Endothelial cell of umbilical vein (primary cell): ENCODE results near the gene TUBGCP4. TPM values are rescaled to one million over a fixed set of nuclear protein-coding genes. Genes with fewer than 3 reads are reported as not detected.

ENCODE experiments used
- BruUV-seq: library from RNA; stranded (reverse); fragments of 400-500 nt; replicated peaks from 2 replicates; lab custom pipeline; 2021; lab: Mats Ljungman, UMichigan
- CTCF ChIA-PET: fragments of 300-600, 350-600 bp; sonication (Branson Sonifier 250); formaldehyde crosslinking; loops from one replicate; lab custom pipeline; 2021; ENCODE audit warnings: antibody characterized with exemption, inconsistent platforms; lab: Charles Lee
- POLR2A ChIA-PET: fragments of 300-600, 350-600 bp; sonication (Branson Sonifier 250); formaldehyde crosslinking; loops from one replicate; lab custom pipeline; 2021; ENCODE audit warnings: antibody characterized with exemption, inconsistent platforms; lab: Charles Lee
- DNase-seq: peaks from one replicate; pipeline ENCODE4 v3.0.0-alpha.2; 2011; ENCODE audit warnings: low read depth, low spot score
- FAIRE-seq: peaks from 2 replicates; lab custom pipeline; 2011; peaks lifted over from hg19 to GRCh38; lab: Jason Lieb, UNC
- H2AFZ ChIP-seq: 2 replicates; pipeline ENCODE4 v1.6.0; 2012; ENCODE audit warnings: low read depth, low read length, control low read depth, inconsistent platforms
- H3K27ac ChIP-seq: 2 replicates; pipeline ENCODE4 v1.5.1; 2011; ENCODE audit warnings: low read depth, mild to moderate bottlenecking, control low read depth, low read length, moderate library complexity; ENCODE audit not compliant: insufficient read depth
- H3K27me3 ChIP-seq, 2 experiments: 2 replicates each; pipeline versions ENCODE4 v1.6.0 to v1.6.1; 2011; ENCODE audit warnings: low read length in 2 of 2, mixed read lengths in 1 of 2; ENCODE audit not compliant: control insufficient read depth in 2 of 2, insufficient read depth in 2 of 2
- H3K36me3 ChIP-seq, 2 experiments: 2 replicates in 1 of 2; 3 replicates in 1 of 2; pipeline ENCODE4 v1.5.1; 2011; ENCODE audit warnings: low read length in 2 of 2, mild to moderate bottlenecking in 1 of 2, moderate library complexity in 1 of 2; ENCODE audit not compliant: control insufficient read depth in 2 of 2, insufficient read depth in 2 of 2; ENCODE audit errors: extremely low read depth in 1 of 2
- H3K4me1 ChIP-seq: 3 replicates; pipeline ENCODE4 v1.5.1; 2011; ENCODE audit warnings: mild to moderate bottlenecking, low read length; ENCODE audit not compliant: control insufficient read depth, insufficient read depth; ENCODE audit errors: extremely low read depth
- H3K4me2 ChIP-seq: 2 replicates; pipeline ENCODE4 v1.6.1; 2011; ENCODE audit warnings: low read length, control low read depth, mixed read lengths; ENCODE audit not compliant: insufficient read depth
- H3K4me3 ChIP-seq, 3 experiments: fragments of 200-600 bp in 1 of 3; sonication (generic), shearing (Covaris generic) in 1 of 3; replicated peaks in 1 of 3; 2 replicates each; pipeline ENCODE4 v1.5.1; 2011 to 2016; ENCODE audit warnings: control low read depth in 3 of 3, low read length in 3 of 3, mild to moderate bottlenecking in 2 of 3, inconsistent platforms in 1 of 3, low read depth in 1 of 3, moderate library complexity in 1 of 3; ENCODE audit not compliant: insufficient read depth in 1 of 3
- H3K79me2 ChIP-seq: 2 replicates; pipeline ENCODE4 v1.6.0; 2012; ENCODE audit warnings: low read length, inconsistent platforms; ENCODE audit not compliant: control insufficient read depth, insufficient read depth
- H3K9ac ChIP-seq: replicated peaks from 2 replicates; pipeline ENCODE3; 2011; ENCODE audit warnings: low read length, control low read depth; ENCODE audit not compliant: insufficient read depth; ENCODE audit errors: extremely low read depth
- H3K9me1 ChIP-seq: replicated peaks from 3 replicates; pipeline ENCODE4 v1.6.0; 2011; ENCODE audit warnings: mild to moderate bottlenecking, low read length; ENCODE audit not compliant: control insufficient read depth, insufficient read depth; ENCODE audit errors: extremely low read depth
- H3K9me3 ChIP-seq: replicated peaks from 2 replicates; pipeline ENCODE4 v1.5.1; 2012; ENCODE audit warnings: low read length, inconsistent platforms; ENCODE audit not compliant: control insufficient read depth, insufficient read depth
- H4K20me1 ChIP-seq: replicated peaks from 2 replicates; pipeline ENCODE3; 2011; ENCODE audit warnings: mild to moderate bottlenecking, low read length; ENCODE audit not compliant: control insufficient read depth, insufficient read depth; ENCODE audit errors: extremely low read depth
- EZH2 ChIP-seq: IDR thresholded peaks from 2 replicates; pipeline ENCODE4 v1.6.1; 2012; ENCODE audit warnings: borderline replicate concordance, low read depth, mild to moderate bottlenecking, moderate library complexity, low read length, inconsistent platforms; ENCODE audit not compliant: severe bottlenecking
- FOS ChIP-seq: IDR thresholded peaks from 2 replicates; pipeline ENCODE4 v1.6.1; 2011; ENCODE audit warnings: mild to moderate bottlenecking, low read length, moderate library complexity, borderline replicate concordance; ENCODE audit not compliant: insufficient read depth
- JUN ChIP-seq: IDR thresholded peaks from 2 replicates; pipeline ENCODE4 v1.6.1; 2011; ENCODE audit warnings: borderline replicate concordance, low read depth; ENCODE audit not compliant: insufficient read length, insufficient read depth
- MYC ChIP-seq: IDR thresholded peaks from one replicate; pipeline ENCODE4 v1.6.1; 2011; ENCODE audit warnings: mild to moderate bottlenecking, low read depth, low read length
- POLR2A ChIP-seq: IDR thresholded peaks from 2 replicates; pipeline ENCODE4 v1.6.1; 2012; ENCODE audit warnings: low read depth, mild to moderate bottlenecking, control low read depth, low read length
- POLR2AphosphoS5 ChIP-seq: IDR thresholded peaks from 2 replicates; pipeline ENCODE4 v1.6.1; 2012; ENCODE audit warnings: low read depth, mild to moderate bottlenecking, control low read depth, low read length, moderate library complexity; ENCODE audit not compliant: insufficient read depth
- dilution Hi-C: fragments of 300-500 bp; cut with MboI; formaldehyde crosslinking; loops from one replicate; pipeline ENCODE4 v1.15.0; 2019; ENCODE audit warnings: low sequenced_read_pairs; ENCODE audit not compliant: extremely low pct_ligation_motif_present
- intact Hi-C: fragments of 100-400 bp; cut with micrococcal nuclease; formaldehyde crosslinking; loops from one replicate; pipeline ENCODE4 v1.10.0; 2022
- polyA plus RNA-seq, 4 experiments: library from polyadenylated mRNA; depleted of rRNA in 3 of 4; stranded (reverse) in 3 of 4; unstranded in 1 of 4; fragments of >200 nt; gene quantifications; 2 replicates each; pipeline versions ENCODE4 v1.2.1 to v1.2.3, GENCODE V29; 2011 to 2012; ENCODE audit warnings: missing spikeins in 1 of 4
- total RNA-seq: library from RNA; stranded (reverse); gene quantifications from 2 replicates; pipeline ENCODE4 v1.2.3, GENCODE V29; 2021
- TF ChIP-seq, protein P1 (sequence below): IDR thresholded peaks from 2 replicates; pipeline ENCODE4 v1.6.1; 2011; ENCODE audit not compliant: insufficient read depth, insufficient read length
- TF ChIP-seq, protein P2 (sequence below), 2 donors: IDR thresholded peaks; 1 replicate in 1 of 2; 2 replicates in 1 of 2; pipeline ENCODE4 v1.5.1; 2011; ENCODE audit warnings: low read length in 2 of 2, mild to moderate bottlenecking in 2 of 2, moderate library complexity in 2 of 2, control low read depth in 1 of 2, inconsistent platforms in 1 of 2, low read depth in 1 of 2; ENCODE audit not compliant: insufficient read depth in 1 of 2; ENCODE audit errors: extremely low read depth in 1 of 2

TUBGCP4 gene
- total and polyA plus RNA-seq, 2 donors (not counting 3 experiments of a cell fraction or from before 2014, with no cell fraction given), result 6.5 to 19.4 TPM

DNA sequence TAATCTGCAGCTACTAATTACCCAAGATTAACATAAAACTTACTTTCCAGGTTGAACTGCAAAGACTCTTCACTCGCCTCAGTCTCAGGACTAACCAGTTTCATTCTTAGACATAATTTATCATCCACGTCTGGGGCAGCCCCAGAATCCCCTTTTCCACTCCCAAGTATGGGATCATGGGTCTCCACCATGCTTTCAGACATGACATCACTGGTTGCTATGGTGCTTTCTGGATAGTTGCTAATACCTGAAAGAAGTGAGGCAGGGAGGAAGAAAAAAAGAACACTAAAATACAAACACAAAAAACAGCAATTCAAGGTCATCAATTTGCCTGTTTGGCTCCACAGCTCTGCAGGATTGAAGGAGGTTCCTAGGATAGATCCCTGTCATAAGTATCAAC, 75.4 kb downstream of the TUBGCP4 start:
- no peak overlapping the region for H3K4me2 ChIP-seq
- H4K20me1 ChIP-seq, result no peaks in the 10 kb centered on the region
- no peak overlapping the region for H3K9ac ChIP-seq
- H3K36me3 ChIP-seq, result peaks cover 4 to 15% of the 10 kb centered on the region in 2 experiments
- H3K4me3 ChIP-seq, result no peak overlapping the region
- FAIRE-seq (no peak), DNase-seq (no peak)
- no peak for TF ChIP-seq POLR2A
- TF ChIP-seq, protein P1, sequence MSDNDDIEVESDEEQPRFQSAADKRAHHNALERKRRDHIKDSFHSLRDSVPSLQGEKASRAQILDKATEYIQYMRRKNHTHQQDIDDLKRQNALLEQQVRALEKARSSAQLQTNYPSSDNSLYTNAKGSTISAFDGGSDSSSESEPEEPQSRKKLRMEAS, result no peak
- TF ChIP-seq EZH2, result no peak
- no peak for TF ChIP-seq MYC
- TF ChIP-seq, protein P2, sequence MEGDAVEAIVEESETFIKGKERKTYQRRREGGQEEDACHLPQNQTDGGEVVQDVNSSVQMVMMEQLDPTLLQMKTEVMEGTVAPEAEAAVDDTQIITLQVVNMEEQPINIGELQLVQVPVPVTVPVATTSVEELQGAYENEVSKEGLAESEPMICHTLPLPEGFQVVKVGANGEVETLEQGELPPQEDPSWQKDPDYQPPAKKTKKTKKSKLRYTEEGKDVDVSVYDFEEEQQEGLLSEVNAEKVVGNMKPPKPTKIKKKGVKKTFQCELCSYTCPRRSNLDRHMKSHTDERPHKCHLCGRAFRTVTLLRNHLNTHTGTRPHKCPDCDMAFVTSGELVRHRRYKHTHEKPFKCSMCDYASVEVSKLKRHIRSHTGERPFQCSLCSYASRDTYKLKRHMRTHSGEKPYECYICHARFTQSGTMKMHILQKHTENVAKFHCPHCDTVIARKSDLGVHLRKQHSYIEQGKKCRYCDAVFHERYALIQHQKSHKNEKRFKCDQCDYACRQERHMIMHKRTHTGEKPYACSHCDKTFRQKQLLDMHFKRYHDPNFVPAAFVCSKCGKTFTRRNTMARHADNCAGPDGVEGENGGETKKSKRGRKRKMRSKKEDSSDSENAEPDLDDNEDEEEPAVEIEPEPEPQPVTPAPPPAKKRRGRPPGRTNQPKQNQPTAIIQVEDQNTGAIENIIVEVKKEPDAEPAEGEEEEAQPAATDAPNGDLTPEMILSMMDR (IDR thresholded peaks at IDR 0.05; ENCODE audit: extremely low read depth in 1 of 2, insufficient read depth in 1 of 2, low read depth in 1 of 2, low read length in 2 of 2), result no peak
- TF ChIP-seq FOS, result no peak
- no peak for TF ChIP-seq JUN
- no peak for TF ChIP-seq POLR2AphosphoS5
- H3K27ac ChIP-seq, result no peak overlapping the region
- no peaks in the 10 kb centered on the region for H3K27me3 ChIP-seq
- POLR2A ChIA-PET, result no interaction called here
- BruUV-seq, result no TSS peak
- no peak overlapping the region for H2AFZ ChIP-seq
- H3K79me2 ChIP-seq, result no peaks in the 10 kb centered on the region
- intact Hi-C loops (no loop called here), dilution Hi-C loops (no loop called here)
- CTCF ChIA-PET, result interaction anchor here (0.7 kb wide), 1 partner anchor 21 kb away, joined by 3 read pairs; no protein-coding TSS in a partner anchor
- H3K9me1 ChIP-seq, result no peaks in the 10 kb centered on the region
- no peaks in the 10 kb centered on the region for H3K9me3 ChIP-seq
- H3K4me1 ChIP-seq, result no peaks in the 10 kb centered on the region
